GM12878 (cell line): ENCODE data around the gene FRMD3.

ENCODE experiments used
- CTCF ChIP-seq, 3 experiments: IDR thresholded peaks in 2 of 3; conservative IDR thresholded peaks in 1 of 3; 2 replicates each; pipeline ENCODE4 v1.5.1; 2011; ENCODE audit warnings: low read depth in 3 of 3, low read length in 3 of 3, mild to moderate bottlenecking in 3 of 3, control low read depth in 2 of 3, moderate library complexity in 2 of 3, inconsistent platforms in 1 of 3, mixed read lengths in 1 of 3; ENCODE audit not compliant: control insufficient read depth in 2 of 3, insufficient read depth in 1 of 3; ENCODE audit errors: extremely low read depth in 1 of 3
- EP300 ChIP-seq, 2 experiments: fragments of 150-350 bp in 1 of 2; IDR thresholded peaks; 2 replicates each; pipeline ENCODE4 v1.6.1; 2011 to 2012; ENCODE audit warnings: low read depth in 2 of 2, low read length in 2 of 2, borderline replicate concordance in 1 of 2, improper control_type of control experiment in 1 of 2, inconsistent platforms in 1 of 2; ENCODE audit not compliant: control insufficient read depth in 1 of 2
- FOS ChIP-seq: IDR thresholded peaks from 3 replicates; pipeline ENCODE4 v1.6.1; 2011; ENCODE audit warnings: borderline replicate concordance; ENCODE audit not compliant: insufficient read length; ENCODE audit errors: extremely low read depth
- SMARCA5 ChIP-seq: fragments of 450-650 bp; IDR thresholded peaks from 2 replicates; pipeline ENCODE4 v1.6.1; 2017; ENCODE audit warnings: mild to moderate bottlenecking
- ZNF207 ChIP-seq: fragments of 450-650 bp; IDR thresholded peaks from 2 replicates; pipeline ENCODE4 v1.6.1; 2014; ENCODE audit warnings: antibody characterized with exemption, mild to moderate bottlenecking, borderline replicate concordance

GRCh38 chr9:83274787-83275186, 263.4 kb downstream of the FRMD3 start:
- no peak for TF ChIP-seq ZNF207
- TF ChIP-seq SMARCA5: no peak
- TF ChIP-seq EP300 (IDR thresholded peaks at IDR 0.05; ENCODE audit: borderline replicate concordance in 1 of 2, control insufficient read depth in 1 of 2, low read depth in 2 of 2, low read length in 2 of 2): no peak
- no peak for TF ChIP-seq CTCF (IDR thresholded peaks at IDR 0.05 in 2 of 3, conservative IDR thresholded peaks at IDR 0.05 in 1 of 3; ENCODE audit: control insufficient read depth in 2 of 3, extremely low read depth in 1 of 3, insufficient read depth in 1 of 3, low read depth in 3 of 3, low read length in 3 of 3)
- TF ChIP-seq FOS: no peak
